ENCODE results near the gene SKI.
"Not testable (repeated sequence)": the region's sequence is repeated elsewhere in the genome, so short reads cannot be mapped to it uniquely, and the experiment has no call there.

SKI gene

GRCh38 chr1:2328676-2329455, 100.7 kb downstream of the SKI start:
- no peak for DNase-seq

GRCh38 chr1:2330035-2330434, 101.9 kb downstream of the SKI start:
- no peak for DNase-seq

DNA sequence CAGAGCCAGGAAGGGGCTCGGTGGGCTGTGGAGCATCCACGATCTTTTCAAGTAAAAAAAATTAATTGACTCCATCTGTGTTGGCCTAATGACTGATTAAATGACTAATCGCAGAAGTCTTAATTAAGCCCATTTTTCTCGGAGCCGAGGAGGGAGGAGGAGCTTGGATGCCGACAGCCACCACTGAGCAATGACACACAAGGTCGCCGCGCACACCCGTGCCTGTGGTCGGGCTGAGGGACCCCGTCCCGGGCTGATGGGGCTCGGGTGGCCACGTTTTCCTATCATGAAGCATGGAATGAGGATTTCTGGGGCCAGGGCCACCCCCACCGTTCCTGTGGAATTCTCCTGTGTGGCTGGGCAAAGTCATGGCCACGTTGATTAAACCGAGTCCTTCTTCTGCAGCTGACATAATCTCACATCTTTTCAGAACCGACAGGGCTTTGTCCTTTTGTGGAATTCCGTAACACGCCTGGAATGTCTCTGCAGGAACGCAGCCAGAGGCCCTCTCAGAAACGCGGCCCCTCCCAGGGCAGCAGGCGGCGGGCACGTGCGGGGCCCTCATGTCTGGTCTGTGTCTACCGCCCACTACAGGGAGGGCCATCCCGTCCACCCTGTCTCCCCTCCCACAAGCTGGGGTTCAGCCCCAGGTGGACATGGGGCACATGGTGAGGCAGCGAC, 102.5 kb downstream of the SKI start:
- DNase-seq = no peak

- DNase-seq = no peak
Measured at GRCh38 chr1:2331200-2331544, 103.1 kb downstream of the SKI start.

DNA sequence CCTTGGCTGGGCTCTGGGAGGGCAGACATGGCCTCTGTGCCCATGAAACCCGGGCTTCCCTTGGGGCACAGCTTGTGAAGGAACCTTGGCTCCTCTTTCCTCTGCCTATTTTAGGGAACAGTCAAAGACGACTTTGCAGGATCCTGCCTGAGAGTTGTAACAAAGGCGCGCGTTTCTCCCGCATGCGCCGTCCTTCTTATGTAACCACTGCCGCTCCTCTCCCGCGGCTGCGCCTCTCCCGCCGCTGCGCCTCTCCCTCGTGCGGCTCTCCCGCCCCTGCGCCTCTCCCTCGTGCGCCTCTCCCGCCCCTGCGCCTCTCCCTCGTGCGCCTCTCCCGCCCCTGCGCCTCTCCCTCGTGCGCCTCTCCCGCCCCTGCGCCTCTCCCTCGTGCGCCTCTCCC, 103.5 kb downstream of the SKI start:
- not testable (repeated sequence) for DNase-seq

GRCh38 chr1:2334366-2334765, 106.2 kb downstream of the SKI start:
- no peak for DNase-seq

DNA sequence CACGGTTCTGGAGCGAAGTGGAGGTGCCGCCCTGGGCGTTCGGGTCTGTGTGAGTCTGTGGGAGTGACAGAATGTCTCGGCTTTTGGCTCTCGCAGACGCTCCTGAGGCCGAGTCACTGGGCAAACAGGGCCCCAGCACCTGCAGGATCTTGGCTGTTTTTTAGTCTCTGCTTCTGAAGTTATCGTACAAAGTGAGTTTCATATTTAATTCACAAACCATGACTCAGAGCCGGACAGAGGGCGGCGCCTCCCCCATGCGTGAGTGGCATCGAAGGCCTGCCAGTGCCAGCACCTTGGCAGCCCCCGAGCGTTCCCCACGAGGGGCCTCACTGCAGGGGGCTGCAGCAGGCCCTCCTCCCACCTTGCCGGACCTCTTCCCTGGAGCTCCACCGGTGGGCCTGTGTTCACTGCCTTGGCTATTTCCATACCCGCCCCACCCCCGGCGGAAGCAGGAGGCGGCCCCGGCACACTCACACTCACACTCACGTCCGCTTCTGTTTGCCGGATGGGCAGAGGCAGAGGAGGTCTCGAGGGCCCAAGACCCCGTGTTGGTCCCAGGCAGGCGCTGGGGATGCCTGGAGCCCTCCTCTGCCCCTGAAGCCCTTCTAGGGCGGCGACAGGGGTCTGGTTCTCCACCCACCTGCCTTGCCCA, 106.9 kb downstream of the SKI start:
- no peak for DNase-seq

- DNase-seq = no peak
Measured at GRCh38 chr1:2335721-2336455, 107.8 kb downstream of the SKI start.

- DNase-seq = no peak
Measured at GRCh38 chr1:2336499-2336898, 108.4 kb downstream of the SKI start.

- no peak for DNase-seq
Measured at GRCh38 chr1:2337081-2337480, 109.0 kb downstream of the SKI start.

DNA sequence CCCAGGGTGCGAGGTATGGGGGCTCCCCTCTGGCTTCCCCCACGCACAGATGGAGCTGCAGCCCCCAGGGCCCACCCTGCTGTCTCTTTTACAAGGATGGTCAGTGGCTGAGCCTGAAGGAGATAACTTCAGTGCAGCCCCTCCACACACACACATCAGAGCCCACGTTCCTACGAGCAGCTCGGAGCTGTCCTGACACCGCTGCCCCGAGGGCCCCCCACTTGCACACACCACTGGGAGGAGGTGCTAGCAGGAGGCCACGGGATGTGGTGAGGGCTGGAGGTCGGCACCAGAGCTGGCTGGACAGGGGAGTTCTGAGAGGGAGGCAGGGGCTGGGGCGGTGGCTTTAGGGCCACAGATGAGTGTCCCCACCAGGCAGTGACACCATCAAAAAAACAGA, 109.4 kb downstream of the SKI start:
- DNase-seq = no peak

GRCh38 chr1:2339206-2340085, 111.3 kb downstream of the SKI start:
- DNase-seq = no peak

- DNase-seq = no peak
Measured at GRCh38 chr1:2340086-2340917, 112.2 kb downstream of the SKI start.

DNA sequence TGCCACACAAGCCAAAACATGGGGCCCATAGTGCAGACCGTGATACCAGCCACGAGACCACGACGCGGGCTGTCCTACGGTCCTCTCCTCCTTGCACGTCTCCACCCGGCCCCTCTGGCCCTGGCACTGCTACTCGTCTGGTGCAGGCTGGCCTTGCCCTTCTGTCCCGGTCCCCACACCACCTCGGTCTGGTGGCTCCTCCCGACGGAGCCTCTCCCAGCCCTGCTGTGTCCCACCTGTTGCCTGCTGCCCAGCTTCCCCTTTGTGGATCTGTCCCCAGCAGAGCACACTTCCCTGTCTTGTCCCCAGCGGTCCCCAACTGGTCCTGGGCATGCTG, 112.8 kb downstream of the SKI start:
- no peak for DNase-seq

GRCh38 chr1:2341706-2342383, 113.7 kb downstream of the SKI start:
- no peak for DNase-seq

DNA sequence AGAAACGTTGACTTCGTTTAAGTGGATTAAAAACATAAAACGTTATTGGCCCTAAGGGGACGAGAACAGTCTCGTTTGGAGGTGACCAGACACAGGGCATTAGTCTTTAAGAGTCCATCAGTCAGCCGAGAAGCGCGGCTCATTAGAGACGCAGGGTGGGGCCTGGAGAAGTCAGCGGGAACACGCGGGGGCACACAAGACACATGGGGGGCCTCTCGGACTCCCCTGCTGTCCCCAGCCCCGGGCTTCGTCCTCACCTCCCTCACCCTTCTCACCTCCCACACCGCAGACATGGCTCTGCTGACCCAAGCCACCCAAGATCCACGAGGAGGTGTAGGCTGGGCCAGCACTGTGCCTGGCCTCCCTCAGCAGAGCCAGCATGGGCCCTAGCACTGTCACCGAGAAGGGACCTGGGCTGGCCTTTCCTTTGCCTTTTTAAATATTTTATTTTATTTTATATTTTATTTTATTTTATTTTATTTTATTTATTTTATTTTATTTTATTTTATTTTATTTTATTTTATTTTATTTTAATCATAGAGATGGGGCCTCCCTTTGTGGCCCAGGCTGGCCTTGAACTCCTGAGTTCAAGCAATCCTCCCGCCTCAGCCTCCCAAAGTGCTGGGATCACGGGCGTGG, 114.4 kb downstream of the SKI start:
- no peak for DNase-seq

- DNase-seq = no peak
Measured at GRCh38 chr1:2343023-2343935, 115.2 kb downstream of the SKI start.

DNA sequence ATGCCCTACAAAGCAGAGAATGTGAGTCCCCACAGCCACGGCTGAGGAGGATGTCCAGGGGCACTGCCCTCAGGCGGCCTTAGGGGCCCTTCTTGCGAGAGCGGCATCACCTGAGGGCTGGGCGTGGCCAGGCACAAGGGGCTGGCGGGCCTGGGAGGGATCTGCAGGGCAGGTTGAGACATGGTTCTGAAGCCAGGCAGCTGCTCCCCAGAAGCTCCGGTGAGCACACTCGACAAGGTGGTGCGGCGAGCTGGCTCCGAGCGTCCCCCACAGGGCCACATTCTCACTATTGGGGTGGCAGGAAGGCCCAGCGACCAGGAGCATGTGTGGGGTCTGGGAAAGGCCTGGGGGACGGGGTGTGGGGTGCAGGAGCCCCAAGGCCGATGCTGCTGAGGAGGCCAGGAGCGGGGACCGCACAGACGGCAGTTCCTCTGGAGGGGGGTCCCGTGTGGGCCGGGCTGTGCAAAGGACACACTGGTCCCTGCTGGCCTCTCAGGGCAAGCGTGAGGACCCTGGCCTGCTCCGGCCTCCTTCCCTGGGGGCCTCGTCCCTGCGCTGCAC, 116.1 kb downstream of the SKI start:
- no peak for DNase-seq

GRCh38 chr1:2344744-2345296, 116.7 kb downstream of the SKI start:
- no peak for DNase-seq

Data from stimulated activated CD4-positive, alpha-beta T cell treated with anti-CD3 and anti-CD28 coated beads, Interleukin-1b, Interleukin-23, amount 100 ng/mL, for 48 hours (primary cell).